Measurements from ENCODE around the gene SPARCL1.

SPARCL1 gene

DNA sequence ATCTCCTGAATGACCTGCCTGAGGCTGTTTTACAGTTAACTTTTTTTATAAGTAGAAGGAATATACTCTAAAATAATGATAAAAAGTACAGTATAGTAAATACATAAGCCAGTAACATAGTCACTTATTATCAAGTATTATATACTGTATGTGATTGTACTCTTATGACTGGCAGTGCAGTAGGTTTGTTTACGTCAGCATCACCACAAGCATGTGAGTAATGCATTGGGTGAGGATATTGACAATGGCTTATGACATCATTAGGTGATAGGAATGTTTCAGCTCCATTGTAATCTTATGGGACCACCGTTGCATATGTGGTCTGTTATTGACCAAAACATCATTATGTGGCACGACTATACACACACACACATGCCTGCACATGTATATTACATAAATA is 86.3 kb downstream of the SPARCL1 start:
- no peaks in the 10 kb centered on the region for H3K9me3 ChIP-seq (ENCODE audit: low read length)
- TF ChIP-seq EZH2 (IDR thresholded peaks at IDR 0.05; ENCODE audit: borderline replicate concordance, low read length), result no peak
- TF ChIP-seq, protein P1, sequence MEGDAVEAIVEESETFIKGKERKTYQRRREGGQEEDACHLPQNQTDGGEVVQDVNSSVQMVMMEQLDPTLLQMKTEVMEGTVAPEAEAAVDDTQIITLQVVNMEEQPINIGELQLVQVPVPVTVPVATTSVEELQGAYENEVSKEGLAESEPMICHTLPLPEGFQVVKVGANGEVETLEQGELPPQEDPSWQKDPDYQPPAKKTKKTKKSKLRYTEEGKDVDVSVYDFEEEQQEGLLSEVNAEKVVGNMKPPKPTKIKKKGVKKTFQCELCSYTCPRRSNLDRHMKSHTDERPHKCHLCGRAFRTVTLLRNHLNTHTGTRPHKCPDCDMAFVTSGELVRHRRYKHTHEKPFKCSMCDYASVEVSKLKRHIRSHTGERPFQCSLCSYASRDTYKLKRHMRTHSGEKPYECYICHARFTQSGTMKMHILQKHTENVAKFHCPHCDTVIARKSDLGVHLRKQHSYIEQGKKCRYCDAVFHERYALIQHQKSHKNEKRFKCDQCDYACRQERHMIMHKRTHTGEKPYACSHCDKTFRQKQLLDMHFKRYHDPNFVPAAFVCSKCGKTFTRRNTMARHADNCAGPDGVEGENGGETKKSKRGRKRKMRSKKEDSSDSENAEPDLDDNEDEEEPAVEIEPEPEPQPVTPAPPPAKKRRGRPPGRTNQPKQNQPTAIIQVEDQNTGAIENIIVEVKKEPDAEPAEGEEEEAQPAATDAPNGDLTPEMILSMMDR (IDR thresholded peaks at IDR 0.05; ENCODE audit: low read length), result no peak
- H3K4me1 ChIP-seq (ENCODE audit: insufficient read depth, low read length, severe bottlenecking), result no peaks in the 10 kb centered on the region

DNA sequence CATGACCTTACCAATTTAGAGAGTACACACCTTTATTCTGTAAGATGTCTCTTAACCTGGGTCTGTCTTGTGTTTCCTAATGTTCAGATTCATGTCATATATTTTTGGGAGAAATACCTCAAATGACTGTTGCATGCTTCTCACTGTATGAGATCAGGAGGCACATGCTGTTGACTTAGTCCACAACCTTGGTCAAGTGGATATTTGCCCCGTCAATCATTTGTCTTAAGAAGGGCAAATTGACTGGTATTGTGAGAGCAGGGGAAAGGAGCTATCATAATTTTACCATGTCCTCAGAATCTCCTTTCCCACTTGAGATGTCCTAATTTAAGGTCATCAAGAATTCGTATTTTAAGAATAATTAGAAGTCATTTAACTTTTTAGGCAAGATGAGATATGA is 95.8 kb downstream of the SPARCL1 start:
- Histone ChIP-seq H3K9ac (ENCODE audit: low read length) (no peak overlapping the region), H3F3A (ENCODE audit: insufficient read depth, low read length) (no peaks in the 10 kb centered on the region), H3K4me3 (ENCODE audit: low read depth, low read length, poor library complexity, severe bottlenecking) (no peak overlapping the region), H3K36me3 (ENCODE audit: insufficient read depth, low read length) (peaks cover 31% of the 10 kb centered on the region), H3K79me2 (ENCODE audit: insufficient read depth, low read length) (peaks cover 68% of the 10 kb centered on the region), H3K27me3 (ENCODE audit: insufficient read depth, low read length) (no peaks in the 10 kb centered on the region), H3K27ac (ENCODE audit: low read depth, low read length, poor library complexity, severe bottlenecking) (no peak overlapping the region), H3K4me1 (ENCODE audit: insufficient read depth, low read length, severe bottlenecking) (peaks cover 6% of the 10 kb centered on the region), H3K9me2 (ENCODE audit: low read depth, low read length) (no peaks in the 10 kb centered on the region), H4K20me1 (ENCODE audit: insufficient read depth, low read length) (no peaks in the 10 kb centered on the region), H3K4me2 (ENCODE audit: low read length) (no peak overlapping the region), H2AFZ (ENCODE audit: low read length) (no peak overlapping the region), H3K9me3 (ENCODE audit: low read length) (no peaks in the 10 kb centered on the region)
- TF ChIP-seq, protein P1 (IDR thresholded peaks at IDR 0.05; ENCODE audit: low read length), result no peak
- TF ChIP-seq EZH2 (IDR thresholded peaks at IDR 0.05; ENCODE audit: borderline replicate concordance, low read length), result no peak

More for the DNA sequence above, 86.3 kb downstream of the SPARCL1 start:
- Histone ChIP-seq H3K36me3 (ENCODE audit: insufficient read depth, low read length) (peaks cover 64% of the 10 kb centered on the region), H3K4me3 (ENCODE audit: low read depth, low read length, poor library complexity, severe bottlenecking) (no peak overlapping the region), H3K79me2 (ENCODE audit: insufficient read depth, low read length) (no peaks in the 10 kb centered on the region), H3K4me2 (ENCODE audit: low read length) (no peak overlapping the region), H2AFZ (ENCODE audit: low read length) (no peak overlapping the region), H3K9me2 (ENCODE audit: low read depth, low read length) (no peaks in the 10 kb centered on the region), H3K27me3 (ENCODE audit: insufficient read depth, low read length) (no peaks in the 10 kb centered on the region), H4K20me1 (ENCODE audit: insufficient read depth, low read length) (no peaks in the 10 kb centered on the region), H3K9ac (ENCODE audit: low read length) (no peak overlapping the region), H3F3A (ENCODE audit: insufficient read depth, low read length) (no peaks in the 10 kb centered on the region), H3K27ac (ENCODE audit: low read depth, low read length, poor library complexity, severe bottlenecking) (no peak overlapping the region)

DNA sequence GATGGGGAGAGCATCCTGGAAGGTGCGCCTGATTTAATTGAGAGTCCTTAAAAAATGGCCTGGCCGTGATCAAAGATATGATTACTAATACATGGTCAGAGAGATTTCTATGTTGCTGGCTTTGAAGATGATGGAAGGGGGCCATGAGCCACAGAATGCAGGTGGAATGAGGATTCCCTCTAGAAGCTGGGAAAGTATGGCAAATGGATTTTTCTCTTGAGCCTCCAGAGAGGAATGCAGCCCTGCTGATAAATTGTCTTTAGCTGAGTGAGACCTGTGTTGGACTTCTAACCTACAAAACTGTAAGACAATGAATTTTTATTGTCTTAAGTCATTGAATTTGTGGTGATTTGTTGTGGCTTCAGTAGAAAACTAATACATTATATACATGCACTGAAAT is 99.1 kb downstream of the SPARCL1 start:
- Histone ChIP-seq H3K4me3 (ENCODE audit: low read depth, low read length, poor library complexity, severe bottlenecking) (no peak overlapping the region), H4K20me1 (ENCODE audit: insufficient read depth, low read length) (no peaks in the 10 kb centered on the region), H3K4me1 (ENCODE audit: insufficient read depth, low read length, severe bottlenecking) (peaks cover 21% of the 10 kb centered on the region), H3K27ac (ENCODE audit: low read depth, low read length, poor library complexity, severe bottlenecking) (no peak overlapping the region), H3K27me3 (ENCODE audit: insufficient read depth, low read length) (no peaks in the 10 kb centered on the region), H2AFZ (ENCODE audit: low read length) (no peak overlapping the region), H3K79me2 (ENCODE audit: insufficient read depth, low read length) (peaks cover 82% of the 10 kb centered on the region), H3K36me3 (ENCODE audit: insufficient read depth, low read length) (peaks cover 3% of the 10 kb centered on the region), H3F3A (ENCODE audit: insufficient read depth, low read length) (no peaks in the 10 kb centered on the region), H3K4me2 (ENCODE audit: low read length) (no peak overlapping the region), H3K9me2 (ENCODE audit: low read depth, low read length) (no peaks in the 10 kb centered on the region), H3K9ac (ENCODE audit: low read length) (no peak overlapping the region), H3K9me3 (ENCODE audit: low read length) (no peaks in the 10 kb centered on the region)
- no peak for TF ChIP-seq EZH2 (IDR thresholded peaks at IDR 0.05; ENCODE audit: borderline replicate concordance, low read length)
- TF ChIP-seq, protein P1 (IDR thresholded peaks at IDR 0.05; ENCODE audit: low read length), result no peak

Measured in OCI-LY1 (cell line).